ENCODE measurements around the gene NFIA. TPM values are rescaled to one million over a fixed set of nuclear protein-coding genes. Genes with fewer than 3 reads are reported as not detected.

The NFIA gene
- total RNA-seq, 1 experiment from 2014 or later, result 0.35 TPM

DNA sequence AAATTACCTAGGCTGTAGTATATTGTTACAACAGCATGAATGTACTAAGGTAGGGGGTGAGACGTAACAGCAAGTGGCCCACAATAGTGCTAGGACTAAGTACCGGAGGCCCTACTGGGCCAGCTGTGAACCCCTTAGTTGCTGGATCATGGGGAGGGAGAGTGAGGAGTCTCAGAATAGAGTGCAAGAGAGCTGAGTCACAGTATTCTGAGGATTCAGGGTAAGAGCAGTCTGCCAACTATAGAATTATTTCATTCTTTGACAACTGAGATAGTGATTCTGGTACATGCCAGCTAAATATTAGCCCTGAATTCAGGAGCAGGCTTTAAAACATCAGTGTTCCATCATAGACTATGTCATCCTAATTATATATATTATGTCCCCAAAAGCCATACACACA lies 423.9 kb downstream of the NFIA start:
- Histone ChIP-seq H3K79me2 (ENCODE audit: insufficient read depth, low read length) (no peaks in the 10 kb centered on the region), H3K79me1 (ENCODE audit: insufficient read depth, low read depth, low read length, poor library complexity, severe bottlenecking) (no peaks in the 10 kb centered on the region), H4K8ac (replicated peaks; ENCODE audit: insufficient read length, low read depth, low read length) (no peak overlapping the region), H4K5ac (ENCODE audit: insufficient read length, low read depth, low read length) (no peak overlapping the region), H2BK5ac (ENCODE audit: insufficient read length, low read length) (no peak overlapping the region), H3K4ac (ENCODE audit: low read depth, low read length) (no peak overlapping the region), H2AK5ac (ENCODE audit: insufficient read length, low read length) (no peak overlapping the region), H3K4me2 (ENCODE audit: insufficient read depth, insufficient read length, low read length) (no peak overlapping the region), H2BK120ac (ENCODE audit: low read depth, low read length, poor library complexity, severe bottlenecking) (no peak overlapping the region), H3K14ac (ENCODE audit: insufficient read depth, low read length) (no peak overlapping the region), H3K27ac (ENCODE audit: insufficient read length, low read depth, low read length) (no peak overlapping the region), H3K9me3 (ENCODE audit: control insufficient read depth, low read depth, low read length) (no peaks in the 10 kb centered on the region), H2BK12ac (ENCODE audit: insufficient read length, low read depth, low read length) (no peak overlapping the region), H4K91ac (ENCODE audit: insufficient read length, low read depth, low read length) (no peak overlapping the region), H4K20me1 (ENCODE audit: control insufficient read depth, insufficient read depth, insufficient read length) (no peaks in the 10 kb centered on the region), H3K27me3 (ENCODE audit: insufficient read depth, low read length) (no peaks in the 10 kb centered on the region), H3K4me1 (ENCODE audit: insufficient read depth, low read length) (no peaks in the 10 kb centered on the region), H2BK15ac (ENCODE audit: low read depth, low read length) (no peak overlapping the region), H3K23me2 (ENCODE audit: insufficient read length, low read depth, low read length, poor library complexity, severe bottlenecking) (no peaks in the 10 kb centered on the region), H2BK20ac (ENCODE audit: low read depth, low read length, poor library complexity, severe bottlenecking) (no peak overlapping the region), H2AFZ (ENCODE audit: low read length) (no peak overlapping the region), H3K56ac (ENCODE audit: insufficient read length, low read depth, low read length) (no peak overlapping the region), H3K9ac (ENCODE audit: extremely low read depth, insufficient read length, low read length) (no peak overlapping the region), H3K18ac (ENCODE audit: insufficient read length, low read depth, low read length) (no peak overlapping the region), H3K23ac (ENCODE audit: insufficient read length, low read depth, low read length) (no peak overlapping the region), H3T11ph (ENCODE audit: low read length) (no peak overlapping the region)
- Mint-ChIP-seq H3K4me1 (peaks cover 11 to 14% of the 10 kb centered on the region in 2 experiments), H3K27me3 (ENCODE audit: low read depth) (no peaks in the 10 kb centered on the region; the same call in none of the 2 replicates), H3K27ac (no peak overlapping the region), H3K36me3 (ENCODE audit: insufficient read depth in 1 of 3, low read depth in 3 of 3) (no peaks in the 10 kb centered on the region; a peak in 1 of 7 replicates), H3K9me3 (peaks cover 0 to 6% of the 10 kb centered on the region in 2 experiments; a peak in 1 of 5 replicates), H3K4me3 (no peak overlapping the region)
- DNase-seq, result no peak
- TF ChIP-seq, protein P1, sequence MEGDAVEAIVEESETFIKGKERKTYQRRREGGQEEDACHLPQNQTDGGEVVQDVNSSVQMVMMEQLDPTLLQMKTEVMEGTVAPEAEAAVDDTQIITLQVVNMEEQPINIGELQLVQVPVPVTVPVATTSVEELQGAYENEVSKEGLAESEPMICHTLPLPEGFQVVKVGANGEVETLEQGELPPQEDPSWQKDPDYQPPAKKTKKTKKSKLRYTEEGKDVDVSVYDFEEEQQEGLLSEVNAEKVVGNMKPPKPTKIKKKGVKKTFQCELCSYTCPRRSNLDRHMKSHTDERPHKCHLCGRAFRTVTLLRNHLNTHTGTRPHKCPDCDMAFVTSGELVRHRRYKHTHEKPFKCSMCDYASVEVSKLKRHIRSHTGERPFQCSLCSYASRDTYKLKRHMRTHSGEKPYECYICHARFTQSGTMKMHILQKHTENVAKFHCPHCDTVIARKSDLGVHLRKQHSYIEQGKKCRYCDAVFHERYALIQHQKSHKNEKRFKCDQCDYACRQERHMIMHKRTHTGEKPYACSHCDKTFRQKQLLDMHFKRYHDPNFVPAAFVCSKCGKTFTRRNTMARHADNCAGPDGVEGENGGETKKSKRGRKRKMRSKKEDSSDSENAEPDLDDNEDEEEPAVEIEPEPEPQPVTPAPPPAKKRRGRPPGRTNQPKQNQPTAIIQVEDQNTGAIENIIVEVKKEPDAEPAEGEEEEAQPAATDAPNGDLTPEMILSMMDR (conservative IDR thresholded peaks at IDR 0.05), result no peak
- WGBS (ENCODE audit: extremely low coverage, insufficient read length, low lambda C conversion rate), result no CpG with 5 or more reads among the region's 2 CpGs

All from H9 (cell line).